ENCODE results near the gene OR1A1.
"Not testable (repeated sequence)": the region's sequence is repeated elsewhere in the genome, so short reads cannot be mapped to it uniquely, and the experiment has no call there.

The OR1A1 gene

GRCh38 chr17:3207367-3207766 lies at the start of gene OR1A1:
Gene OR1A1 (plus strand): TSS chr17:3207667. CDS start chr17:3215621, 7,954 bp downstream.
- DNase-seq, result no peak

- DNase-seq, result no peak
Measured at GRCh38 chr17:3167574-3167973, 39.9 kb upstream of the OR1A1 start.

GRCh38 chr17:3189961-3190360 lies 17.5 kb upstream of the OR1A1 start:
- DNase-seq, result no peak

- DNase-seq, result no peak
Measured at GRCh38 chr17:3197219-3197618, 10.2 kb upstream of the OR1A1 start, which contains the start of gene OR1A2. Gene OR1A2 (plus strand): TSS chr17:3197519. CDS start chr17:3197519, 0 bp downstream.

- no peak for DNase-seq
Measured at GRCh38 chr17:3208484-3208883, 1.0 kb downstream of the OR1A1 start.

DNA sequence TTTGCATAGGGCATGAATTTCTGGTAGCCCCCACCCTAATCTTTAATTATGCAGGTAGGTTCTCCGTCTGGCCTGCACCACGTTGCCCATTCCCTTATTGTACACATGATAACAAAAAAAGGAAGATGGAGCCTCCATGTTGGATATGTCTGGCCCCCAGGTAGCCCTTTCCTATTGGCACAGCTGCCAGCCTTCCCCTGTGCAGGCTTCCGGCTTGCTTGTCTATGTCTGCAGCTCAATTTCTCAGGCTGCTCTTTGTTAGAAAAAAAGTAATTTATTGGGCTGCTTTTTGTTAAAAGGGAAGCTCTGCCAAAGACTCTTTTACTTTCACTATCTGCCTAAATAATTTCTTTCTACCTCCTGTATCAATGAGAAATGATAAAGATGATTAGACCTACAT lies 5.5 kb downstream of the OR1A1 start:
- DNase-seq, result no peak

- no peak for DNase-seq
Measured at GRCh38 chr17:3213587-3213986, 6.1 kb downstream of the OR1A1 start.

DNA sequence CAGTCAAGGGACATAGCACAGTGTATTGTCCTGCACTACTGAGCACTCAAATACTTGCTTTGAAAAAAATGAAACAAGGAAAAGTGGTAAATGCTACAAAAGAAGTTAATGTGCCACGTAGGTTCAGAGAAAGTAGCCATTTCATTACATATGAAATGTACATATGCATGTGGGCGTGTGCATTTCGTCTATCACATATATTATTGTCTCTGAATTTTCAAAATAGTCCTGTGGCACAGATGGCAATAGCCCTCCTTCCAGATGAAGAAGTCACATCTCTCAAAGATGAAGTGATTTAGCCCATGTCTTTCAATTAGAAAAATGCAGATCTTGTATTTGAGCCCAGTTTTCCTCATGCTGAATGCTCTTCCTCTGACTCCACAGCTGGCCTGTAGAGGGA lies 12.5 kb downstream of the OR1A1 start:
- DNase-seq, result not testable (repeated sequence)

- no peak for DNase-seq
Measured at GRCh38 chr17:3221850-3222249, 14.4 kb downstream of the OR1A1 start.

DNA sequence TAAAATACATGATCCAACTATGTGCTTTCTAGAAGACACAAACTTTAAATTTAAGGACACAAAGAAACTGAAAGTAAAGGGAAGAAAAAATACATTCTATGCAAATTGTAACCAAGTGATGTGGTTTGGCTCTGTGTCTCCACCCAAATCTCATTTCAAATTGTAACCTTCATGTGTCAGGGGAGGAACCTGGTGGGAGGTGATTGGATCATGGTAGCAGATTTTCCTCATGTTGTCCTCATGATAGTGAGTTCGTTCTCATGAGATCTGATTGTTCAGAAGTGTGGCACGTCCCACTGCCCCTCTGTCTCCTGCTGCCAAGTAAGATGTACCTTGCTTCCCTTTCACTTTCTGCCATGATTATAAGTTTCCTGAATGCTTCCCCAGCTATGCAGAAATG lies 15.0 kb downstream of the OR1A1 start:
- DNase-seq, result no peak

DNA sequence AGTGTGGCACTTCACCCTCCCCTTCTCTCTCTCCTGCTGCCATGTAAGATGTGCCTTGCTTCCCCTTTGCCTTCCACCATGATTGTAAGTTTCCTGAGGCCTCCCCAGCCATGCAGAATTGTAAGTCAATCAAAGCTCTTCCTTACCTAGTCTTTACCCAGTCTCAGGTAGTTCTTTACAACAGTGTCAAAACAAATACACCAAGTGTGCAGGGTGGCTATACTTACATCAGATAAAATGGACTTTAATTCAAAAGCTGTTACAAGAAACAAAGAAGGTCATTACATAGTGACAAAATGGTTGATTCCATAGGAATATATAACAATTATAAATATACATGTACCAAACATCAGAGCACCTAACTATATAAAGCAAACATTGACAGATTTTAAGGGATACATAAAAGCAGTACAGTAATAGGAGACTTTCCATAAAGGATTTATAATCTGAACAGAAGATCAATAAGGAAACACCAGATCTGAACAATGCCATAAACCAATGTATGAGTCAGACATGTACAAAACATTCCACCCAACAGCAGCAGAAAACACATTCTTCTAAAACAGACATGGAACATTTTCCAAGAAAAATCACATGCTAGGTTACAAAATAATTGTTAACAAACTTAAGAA lies 17.4 kb downstream of the OR1A1 start:
- not testable (repeated sequence) for DNase-seq

GRCh38 chr17:3232300-3232699 lies 24.8 kb downstream of the OR1A1 start:
- DNase-seq, result not testable (repeated sequence)

DNA sequence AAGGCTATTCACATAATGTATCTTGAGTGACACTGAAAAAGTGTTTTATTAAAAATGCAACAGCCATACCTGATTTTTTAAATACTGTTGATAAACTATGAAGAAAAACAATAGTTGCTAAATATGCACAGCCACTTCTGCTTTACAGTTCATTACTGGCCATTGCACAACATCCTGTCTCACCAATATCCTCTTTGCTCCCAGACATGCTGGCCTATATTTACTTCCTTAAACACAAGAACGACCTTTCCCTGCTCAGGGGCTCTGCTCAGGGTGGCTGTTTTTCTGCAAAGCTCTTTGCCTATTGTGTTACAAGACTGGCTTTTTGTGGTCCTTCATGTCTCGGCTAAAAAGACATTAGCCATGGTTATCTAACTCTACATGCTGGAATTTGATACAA lies 31.2 kb downstream of the OR1A1 start:
- not testable (repeated sequence) for DNase-seq

GRCh38 chr17:3241044-3241443 lies 33.6 kb downstream of the OR1A1 start:
- DNase-seq, result not testable (repeated sequence)

DNA sequence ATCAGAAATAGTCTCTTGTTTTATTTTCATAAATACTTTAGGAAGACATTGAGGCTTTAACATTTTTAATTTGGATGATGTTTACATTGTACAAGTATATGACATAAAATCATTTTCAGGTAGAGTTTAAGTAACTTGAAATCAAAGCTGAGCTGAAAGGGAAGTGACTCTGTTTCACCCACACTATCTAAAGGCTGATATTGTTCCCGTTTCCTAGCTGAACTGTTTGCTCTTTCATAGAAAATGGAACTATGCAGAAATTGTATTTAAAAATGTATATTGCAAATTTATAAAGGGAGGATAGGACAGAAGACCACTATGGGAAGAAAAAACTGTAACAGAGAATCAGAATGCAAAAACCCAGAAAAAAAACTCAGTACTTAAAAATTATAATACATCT lies 37.4 kb downstream of the OR1A1 start:
- not testable (repeated sequence) for DNase-seq

DNA sequence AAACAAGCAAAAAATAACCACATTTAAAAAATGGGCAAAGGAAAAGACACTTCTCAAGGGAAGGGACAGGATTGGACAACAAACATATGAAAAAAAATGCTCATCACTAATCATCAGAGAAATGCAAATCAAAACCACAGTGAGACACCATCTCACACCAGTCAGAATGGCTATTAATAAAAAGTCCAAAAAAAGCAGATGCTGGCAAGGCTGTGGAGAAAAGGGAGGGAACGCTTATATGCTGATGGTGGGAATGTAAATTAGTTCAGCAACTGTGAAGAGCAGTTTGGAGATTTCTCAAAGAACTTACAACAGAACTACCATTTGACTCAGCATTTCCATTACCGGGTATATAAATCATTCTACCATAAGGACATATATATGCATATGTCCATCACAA lies 41.5 kb downstream of the OR1A1 start:
- DNase-seq, result not testable (repeated sequence)

DNA sequence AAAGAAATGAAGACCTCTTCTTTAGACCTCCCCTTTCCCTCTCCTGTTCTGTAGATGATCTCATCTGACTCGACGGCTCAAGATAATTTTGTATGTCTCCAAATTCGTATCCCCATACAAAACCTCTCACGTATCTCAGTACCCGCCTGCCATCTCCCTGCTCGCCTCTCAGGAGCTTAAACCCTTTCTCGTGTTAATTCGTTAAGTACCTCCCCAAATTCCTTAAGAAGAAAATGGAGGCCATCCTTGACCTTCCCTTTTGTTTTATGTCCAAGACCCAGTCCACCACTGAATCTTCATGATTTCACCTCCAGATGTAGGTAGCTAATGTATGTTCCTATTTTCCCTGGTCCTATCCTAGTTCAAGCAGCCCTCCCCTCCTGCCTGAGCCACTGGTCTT lies 49.1 kb downstream of the OR1A1 start:
- DNase-seq, result no peak

- DNase-seq, result no peak
Measured at GRCh38 chr17:3260163-3260562, 52.7 kb downstream of the OR1A1 start.

GRCh38 chr17:3260600-3260999 lies 53.1 kb downstream of the OR1A1 start:
- no peak for DNase-seq

Data from activated CD8-positive, alpha-beta memory T cell treated with anti-CD3 and anti-CD28 coated beads, Interleukin-2, amount 50 U/mL, for 48 hours (primary cell).